ENCODE results near the gene JAZF1. TPM values are rescaled to one million over a fixed set of nuclear protein-coding genes. Genes with fewer than 3 reads are reported as not detected.

Gene JAZF1
- polyA plus RNA-seq, 1 experiment: 11.6 TPM

- Histone ChIP-seq H3K4me3 (ENCODE audit: low read depth, low read length) (no peak overlapping the region), H3K27me3 (ENCODE audit: control insufficient read depth, insufficient read depth, low read length) (no peaks in the 10 kb centered on the region), H3K36me3 (ENCODE audit: control insufficient read depth, insufficient read depth, low read length) (no peaks in the 10 kb centered on the region)
- POLR2A ChIA-PET: no interaction called here
- no peak for DNase-seq (ENCODE audit: low read depth)
- CTCF ChIA-PET: interaction anchor here (0.6 to 8.5 kb wide), 26 partner anchors 9 to 1731 kb away, joined by 3 to 108 read pairs (median 4); no protein-coding TSS in a partner anchor
- TF ChIP-seq CTCF (IDR thresholded peaks at IDR 0.05; ENCODE audit: insufficient read depth, low read depth, low read length): peak; percentile 75
Measured at GRCh38 chr7:28096713-28097112, 83.9 kb downstream of the JAZF1 start.

- DNase-seq (ENCODE audit: low read depth): no peak
- ChIA-PET POLR2A (no interaction called here), CTCF (interaction anchor here (0.6 to 8.5 kb wide), 13 partner anchors 15 to 965 kb away, joined by 3 to 108 read pairs (median 4); partner anchors contain the start of genes HOXA11 and HOXA4)
- no peaks in the 10 kb centered on the region for H3K36me3 ChIP-seq (ENCODE audit: control insufficient read depth, insufficient read depth, low read length)
- TF ChIP-seq CTCF (IDR thresholded peaks at IDR 0.05; ENCODE audit: insufficient read depth, low read depth, low read length): no peak
- no peak overlapping the region for H3K4me3 ChIP-seq (ENCODE audit: low read depth, low read length)
- no peaks in the 10 kb centered on the region for H3K27me3 ChIP-seq (ENCODE audit: control insufficient read depth, insufficient read depth, low read length)
Measured at GRCh38 chr7:28095231-28095630, 85.4 kb downstream of the JAZF1 start.

DNA sequence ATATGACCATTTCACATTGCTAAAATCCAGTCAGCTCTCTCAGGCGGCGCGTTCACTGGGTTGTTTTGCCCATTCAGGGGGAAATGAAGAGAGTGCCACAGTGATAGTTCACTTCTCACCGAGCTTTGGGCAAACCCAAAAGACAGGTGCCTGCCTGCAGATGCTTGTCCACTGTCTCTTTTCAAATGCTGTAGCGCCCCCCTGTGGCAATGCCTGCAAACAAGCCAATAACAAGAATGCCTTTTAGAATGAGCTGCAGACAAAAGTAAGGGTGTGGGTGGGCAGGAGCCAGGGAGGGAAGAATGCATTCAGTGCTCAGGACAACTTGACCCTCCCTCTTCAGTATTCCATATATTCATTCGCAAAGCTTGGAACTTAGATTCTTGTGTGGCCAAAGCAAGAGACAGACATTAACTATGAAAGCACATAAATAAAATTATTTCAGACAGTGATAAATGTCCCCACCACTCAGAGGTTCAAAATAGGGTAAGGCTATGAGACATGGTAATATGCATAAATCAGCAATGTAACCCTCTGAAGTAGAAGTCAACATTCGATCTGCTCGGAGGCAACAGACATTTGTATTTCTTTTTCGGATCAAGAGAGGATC lies 86.9 kb downstream of the JAZF1 start:
- no peaks in the 10 kb centered on the region for H3K27me3 ChIP-seq (ENCODE audit: control insufficient read depth, insufficient read depth, low read length)
- no peak overlapping the region for H3K4me3 ChIP-seq (ENCODE audit: low read depth, low read length)
- H3K36me3 ChIP-seq (ENCODE audit: control insufficient read depth, insufficient read depth, low read length): no peaks in the 10 kb centered on the region
- CTCF ChIA-PET: interaction anchor here (0.6 to 8.5 kb wide), 32 partner anchors 8 to 937 kb away, joined by 3 to 108 read pairs (median 4); partner anchors contain the start of genes HOXA13 and HOXA7
- TF ChIP-seq CTCF (IDR thresholded peaks at IDR 0.05; ENCODE audit: insufficient read depth, low read depth, low read length): peak; percentile 80
- DNase-seq (ENCODE audit: low read depth): no peak
- POLR2A ChIA-PET: no interaction called here

- Histone ChIP-seq H3K27me3 (ENCODE audit: control insufficient read depth, insufficient read depth, low read length) (no peaks in the 10 kb centered on the region), H3K4me3 (ENCODE audit: low read depth, low read length) (no peak overlapping the region), H3K36me3 (ENCODE audit: control insufficient read depth, insufficient read depth, low read length) (no peaks in the 10 kb centered on the region)
- TF ChIP-seq CTCF (IDR thresholded peaks at IDR 0.05; ENCODE audit: insufficient read depth, low read depth, low read length): no peak
- DNase-seq (ENCODE audit: low read depth): peak; percentile 66
- ChIA-PET CTCF (no interaction called here), POLR2A (no interaction called here)
Measured at GRCh38 chr7:28091190-28091589, 89.4 kb downstream of the JAZF1 start.

DNA sequence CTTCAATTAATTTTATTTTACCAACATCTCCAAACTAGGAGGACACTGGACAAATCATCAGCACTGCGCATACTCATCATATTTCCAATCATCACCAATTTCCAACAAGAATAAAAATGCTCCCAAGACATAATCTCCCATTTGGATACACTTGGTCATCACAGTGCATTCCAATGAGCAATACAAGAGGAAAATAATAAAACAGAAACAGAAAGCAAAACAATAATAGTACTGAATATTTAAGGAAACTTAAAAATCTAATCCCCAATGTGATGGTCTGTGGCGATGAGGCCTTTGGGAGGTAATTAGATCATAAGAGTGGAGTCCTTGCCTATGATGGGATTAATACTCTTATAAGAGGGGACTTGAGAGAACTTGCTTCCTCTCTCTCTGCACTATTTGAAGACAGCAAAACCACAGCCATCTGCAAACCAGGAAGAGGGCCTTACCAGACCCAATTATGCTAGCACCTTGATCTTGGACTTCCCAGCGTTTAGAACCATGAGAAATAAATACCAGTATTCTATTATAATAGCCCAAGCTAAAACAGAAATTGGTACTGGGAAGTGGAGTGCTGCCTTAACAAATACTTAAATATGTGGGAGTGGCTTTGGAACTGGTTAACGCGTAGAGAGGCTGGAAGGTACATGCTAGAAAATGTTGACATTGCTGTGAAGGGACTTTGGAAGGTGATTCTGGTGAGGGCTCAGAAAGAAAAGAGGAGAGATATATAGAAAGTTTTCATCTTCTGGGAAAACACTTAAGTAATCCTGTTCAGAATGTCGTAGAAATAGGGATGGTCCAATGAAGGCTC lies 91.5 kb downstream of the JAZF1 start:
- POLR2A ChIA-PET: no interaction called here
- CTCF ChIA-PET: interaction anchor here (1.1 to 4.6 kb wide), 3 partner anchors 8 to 314 kb away, joined by 3 to 33 read pairs (median 9); no protein-coding TSS in a partner anchor
- no peak for TF ChIP-seq CTCF (IDR thresholded peaks at IDR 0.05; ENCODE audit: insufficient read depth, low read depth, low read length)
- Histone ChIP-seq H3K27me3 (ENCODE audit: control insufficient read depth, insufficient read depth, low read length) (no peaks in the 10 kb centered on the region), H3K4me3 (ENCODE audit: low read depth, low read length) (no peak overlapping the region), H3K36me3 (ENCODE audit: control insufficient read depth, insufficient read depth, low read length) (no peaks in the 10 kb centered on the region)
- no peak for DNase-seq (ENCODE audit: low read depth)

Measured in BJ (cell line).